GM19438 (cell line): ENCODE results near the gene INMT.
A peak's percentile ranks its signal among the peaks of the same experiment; 100 is the strongest.

Experiments
- ATAC-seq: cut with Tn5 transposase; IDR thresholded peaks from one replicate; pipeline ENCODE4 v1.9.1; 2021; ENCODE audit warnings: low read depth; ENCODE audit not compliant: unreplicated experiment

Gene INMT

DNA sequence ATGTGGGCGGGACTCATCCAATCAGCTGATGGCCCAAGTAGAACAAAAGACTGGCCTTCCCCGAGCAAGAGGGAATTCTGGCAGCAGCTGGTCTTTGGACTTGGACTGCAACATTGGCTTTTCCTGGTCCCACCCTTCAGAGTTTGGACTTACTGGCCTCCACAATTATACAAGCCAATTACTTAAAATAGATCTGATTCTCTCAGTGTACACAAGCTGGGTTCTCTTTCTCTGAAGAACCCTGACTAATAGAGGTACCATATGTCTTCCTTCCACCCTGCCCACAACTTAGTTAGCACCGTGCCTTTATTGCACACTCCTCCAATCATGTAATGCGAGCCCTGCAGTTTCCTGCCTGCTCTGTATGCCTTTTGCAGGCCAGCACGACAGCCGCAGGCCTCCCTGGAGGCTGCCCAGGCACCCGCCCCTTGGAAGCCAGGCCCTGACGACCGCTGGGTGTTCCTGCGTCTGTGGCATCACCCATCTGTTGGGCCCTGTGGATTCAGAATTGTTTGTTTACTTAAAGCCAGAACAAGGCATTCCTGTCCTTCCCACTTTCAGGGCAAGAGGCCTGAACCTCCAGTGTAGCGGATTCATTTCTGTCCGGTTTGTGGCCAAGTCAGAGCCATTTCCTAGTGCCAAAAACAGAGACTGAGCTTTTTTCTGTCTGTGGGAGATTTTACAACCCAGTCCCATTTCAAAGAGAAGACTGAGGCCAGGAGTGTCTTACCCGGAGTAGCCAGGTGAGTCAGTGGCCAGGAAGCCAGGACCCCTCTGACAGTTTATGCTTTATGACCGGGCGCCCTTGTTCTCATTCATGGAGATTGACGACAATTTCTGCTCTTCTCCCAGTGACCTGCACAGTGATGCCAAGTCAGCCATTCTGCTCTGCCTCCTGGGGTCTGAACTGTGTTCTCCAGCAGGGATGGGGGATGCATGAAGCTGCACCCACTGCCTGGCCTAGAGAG is 968 bp upstream of the INMT start:
- ATAC-seq, result no peak

DNA sequence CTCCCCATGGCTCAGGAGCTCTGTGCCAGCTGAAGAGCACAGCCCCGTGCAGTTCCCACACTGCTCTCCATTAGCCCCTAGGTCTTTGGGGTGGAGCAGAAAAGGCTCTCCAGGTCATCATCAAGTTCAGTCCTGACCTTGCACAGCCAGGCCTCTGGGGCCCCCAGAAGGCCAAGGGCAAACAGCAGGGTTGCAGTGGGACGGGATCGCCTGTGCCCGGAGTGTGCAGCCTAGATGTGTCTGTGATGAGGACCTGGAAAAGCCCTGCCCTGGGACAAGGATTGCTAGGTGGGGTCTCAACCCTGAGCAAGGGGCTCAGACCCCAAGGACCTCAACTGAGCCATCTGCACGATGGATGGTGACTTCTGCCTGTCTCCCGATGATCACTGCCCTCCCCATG is 549 bp downstream of the INMT start:
- ATAC-seq, result no peak

DNA sequence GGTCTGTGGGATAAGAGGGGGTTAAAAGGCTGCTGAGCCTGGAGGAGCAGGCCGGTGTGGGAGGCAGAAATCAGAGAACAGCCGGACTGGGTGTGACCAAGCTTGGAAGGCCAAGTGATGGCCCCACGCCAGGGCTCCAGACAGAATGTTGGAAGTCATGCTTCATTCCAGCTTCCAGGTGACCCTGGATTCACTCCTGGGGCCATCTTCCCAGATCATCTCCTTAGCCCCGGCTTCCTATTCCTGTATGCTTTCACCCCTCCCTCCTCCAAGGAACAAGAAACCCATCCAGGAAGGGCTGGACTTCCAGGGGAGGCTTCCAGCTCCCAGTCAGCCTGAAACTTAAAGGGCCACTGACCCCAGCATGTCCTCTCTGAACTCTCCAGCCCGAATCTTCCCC is 1.0 kb downstream of the INMT start:
- ATAC-seq, result no peak

DNA sequence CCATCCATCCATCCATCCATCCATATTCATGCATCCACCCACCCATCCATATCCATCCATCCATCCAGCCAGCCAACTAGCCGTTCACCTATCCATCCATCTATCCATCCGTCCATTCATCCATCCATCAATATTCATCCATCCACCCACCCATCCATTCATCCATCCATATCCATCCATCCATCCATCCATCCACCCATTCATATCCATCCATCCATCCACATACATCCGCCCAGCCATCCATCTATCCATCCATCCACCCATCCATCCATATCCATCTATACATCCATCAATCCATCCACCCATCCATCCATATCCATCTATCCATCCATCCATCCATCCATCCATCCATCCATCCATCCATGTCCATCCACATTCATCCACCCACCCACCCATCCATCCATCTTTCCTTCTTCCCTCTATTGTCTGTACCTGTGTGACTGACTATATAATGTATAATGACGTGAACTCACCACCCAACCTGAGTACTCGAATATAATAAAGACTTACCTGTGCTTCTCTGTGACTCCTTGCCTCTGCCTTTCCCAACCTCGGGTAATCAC is 2.5 kb downstream of the INMT start:
- ATAC-seq, result no peak

DNA sequence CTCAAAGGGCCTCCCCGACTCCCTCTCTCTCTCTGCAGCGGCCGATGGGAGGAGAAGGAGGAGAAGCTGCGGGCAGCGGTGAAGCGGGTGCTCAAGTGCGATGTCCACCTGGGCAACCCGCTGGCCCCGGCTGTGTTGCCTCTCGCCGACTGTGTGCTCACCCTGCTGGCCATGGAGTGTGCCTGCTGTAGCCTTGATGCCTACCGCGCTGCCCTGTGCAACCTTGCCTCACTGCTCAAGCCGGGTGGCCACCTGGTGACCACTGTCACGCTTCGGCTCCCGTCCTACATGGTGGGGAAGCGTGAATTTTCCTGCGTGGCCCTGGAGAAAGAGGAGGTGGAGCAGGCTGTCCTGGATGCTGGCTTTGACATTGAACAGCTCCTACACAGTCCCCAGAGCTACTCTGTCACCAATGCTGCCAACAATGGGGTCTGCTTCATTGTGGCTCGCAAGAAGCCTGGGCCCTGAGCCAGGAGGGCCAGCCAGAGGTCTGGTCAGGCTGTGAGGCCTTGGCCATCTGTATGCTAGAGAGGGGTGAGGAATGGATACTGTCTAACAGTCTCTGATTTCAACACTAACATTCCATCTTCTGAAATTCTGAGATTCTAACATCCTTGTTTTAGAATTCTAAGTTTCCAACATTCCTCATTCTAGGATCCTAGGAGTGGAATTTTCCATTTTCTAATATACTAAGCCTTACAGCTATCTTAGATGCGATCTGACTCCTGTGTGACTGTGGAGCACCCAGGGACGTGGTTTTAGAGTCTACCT is 3.6 kb downstream of the INMT start:
- no peak for ATAC-seq

DNA sequence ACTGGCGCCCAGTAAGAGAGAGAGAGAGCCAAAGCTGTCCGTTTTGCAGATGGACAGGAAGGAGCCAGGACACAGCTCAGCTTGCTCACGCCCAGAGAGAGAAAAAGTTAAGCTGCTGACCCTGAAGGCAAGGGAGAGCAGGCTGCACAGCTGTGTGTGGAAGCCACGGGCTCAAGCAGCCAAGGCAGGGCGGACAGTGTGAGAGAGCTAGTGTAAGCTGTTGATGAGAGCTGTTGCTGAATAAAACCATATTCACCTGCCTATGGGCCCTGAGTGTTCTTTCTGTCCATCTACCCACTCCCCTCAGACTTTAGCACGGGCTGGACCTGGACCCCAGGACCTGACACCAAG is 5.4 kb downstream of the INMT start:
- no peak for ATAC-seq

DNA sequence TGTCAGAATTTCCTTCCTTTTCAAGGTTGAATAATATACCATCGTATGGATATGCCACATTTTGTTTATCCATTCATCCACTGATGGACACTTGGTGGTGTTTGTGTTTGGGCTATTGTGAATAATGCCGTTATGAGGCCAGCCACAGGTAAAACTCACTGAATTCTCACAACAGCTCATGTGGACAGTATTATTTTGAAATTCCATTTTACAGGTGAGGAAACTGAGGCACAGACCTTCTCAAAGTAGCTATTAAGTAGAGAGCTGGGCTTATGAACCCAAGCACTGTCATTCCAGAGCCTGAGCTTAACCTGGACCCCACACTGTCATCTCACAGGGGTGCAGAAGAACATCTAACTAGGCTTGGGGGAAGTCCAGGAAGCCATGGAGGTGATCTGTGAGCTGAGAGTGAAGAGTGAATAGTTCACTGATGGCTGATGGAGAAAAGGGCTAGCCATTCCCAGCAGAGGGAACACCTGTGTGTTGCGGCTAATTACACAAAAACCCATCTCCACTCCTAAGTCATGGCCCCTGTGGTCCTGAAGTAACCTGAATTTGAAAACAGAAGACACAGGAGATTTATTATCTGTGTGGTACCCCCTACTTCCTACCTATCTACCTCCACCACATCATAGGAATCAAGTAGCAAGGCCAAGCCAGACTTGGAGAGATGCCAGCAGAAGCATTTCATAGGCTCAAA is 8.7 kb downstream of the INMT start:
- no peak for ATAC-seq

DNA sequence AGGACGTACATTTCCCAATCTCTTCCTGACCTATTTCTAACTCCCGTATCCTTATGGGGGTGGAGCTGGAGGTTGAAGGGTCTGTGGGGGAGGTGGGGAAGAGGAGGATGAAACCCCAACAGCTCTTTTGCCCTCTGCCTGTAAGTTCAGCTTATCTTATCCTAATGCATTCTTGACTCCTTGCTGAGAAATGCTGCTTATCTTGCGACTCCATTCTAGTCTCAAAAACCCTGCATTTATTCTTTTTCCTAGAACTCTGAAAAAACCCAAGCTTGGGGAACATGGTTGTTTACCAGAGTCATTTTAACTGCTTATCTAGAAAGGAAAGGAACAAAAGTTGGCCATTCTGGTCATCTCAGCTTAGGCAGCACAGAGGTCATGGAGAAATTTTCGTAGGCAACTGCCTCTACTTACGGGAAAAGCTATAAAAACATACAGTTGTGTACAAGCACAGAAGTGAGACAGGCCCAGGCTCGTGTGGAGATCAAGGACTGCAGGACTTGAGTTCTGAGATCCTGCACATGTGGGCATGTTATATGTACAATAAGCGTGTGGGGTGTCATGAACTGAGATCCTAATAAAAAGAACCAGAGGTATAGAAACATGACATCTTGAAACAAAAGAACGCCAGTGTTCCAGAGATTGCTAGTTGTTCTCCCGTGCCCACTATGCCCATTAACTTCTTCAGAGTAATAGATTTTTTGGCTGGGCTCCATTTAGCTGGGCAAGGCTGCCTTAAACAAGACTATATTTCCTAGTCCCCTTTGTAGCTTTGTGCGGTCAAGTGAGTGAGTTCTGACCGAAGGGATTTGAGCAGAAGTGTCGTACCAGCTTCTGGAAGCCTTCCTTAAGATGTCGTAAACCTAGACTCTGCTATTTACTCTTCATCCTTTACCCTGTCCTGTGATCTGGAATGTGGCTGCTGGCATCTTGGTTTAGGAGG is 9.6 kb downstream of the INMT start:
- no peak for ATAC-seq

DNA sequence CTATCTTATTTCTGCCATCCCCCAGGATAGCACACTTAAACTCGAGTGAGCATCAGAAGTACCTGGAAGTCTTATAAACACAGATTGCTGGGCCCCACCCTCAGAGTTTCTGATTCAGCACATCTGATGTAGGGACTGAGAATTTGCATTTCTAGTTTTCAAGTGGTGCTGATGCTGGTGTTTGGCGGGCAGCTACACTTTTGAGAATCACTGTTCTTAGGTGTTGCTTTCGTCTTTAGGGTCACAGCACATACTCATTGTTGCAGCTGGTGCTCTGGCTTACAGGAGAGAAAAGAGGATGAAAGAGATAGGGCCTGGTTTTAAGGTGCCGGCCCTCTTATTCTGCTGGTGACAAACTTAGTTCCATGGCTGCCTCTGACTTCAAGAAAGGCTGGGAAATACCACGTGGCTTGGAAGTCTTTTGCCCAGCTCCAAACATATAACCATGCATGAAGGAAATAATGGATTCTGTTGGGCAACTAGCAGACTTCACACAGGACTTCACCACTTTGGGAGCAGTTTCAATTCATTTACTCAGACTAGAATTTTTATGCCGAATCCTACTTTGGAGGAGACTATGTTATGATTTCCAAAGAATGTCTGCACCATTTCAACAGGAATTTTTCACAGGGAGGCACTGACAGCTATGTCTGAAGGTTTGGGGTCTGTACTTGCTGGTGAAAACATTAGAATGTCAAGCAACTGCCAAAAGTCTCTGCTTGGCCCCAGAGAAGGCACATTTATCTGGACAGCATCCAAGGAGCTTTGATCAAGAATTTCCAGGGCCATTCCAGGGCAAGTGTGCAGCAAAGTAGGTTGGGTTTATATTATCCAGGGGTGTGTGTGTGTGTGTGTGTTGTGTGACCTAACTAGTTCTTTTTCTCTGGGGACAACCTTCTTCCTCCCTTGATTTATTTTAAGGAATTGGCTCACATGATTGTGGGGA is 12.4 kb downstream of the INMT start:
- peak; percentile 58 for ATAC-seq

DNA sequence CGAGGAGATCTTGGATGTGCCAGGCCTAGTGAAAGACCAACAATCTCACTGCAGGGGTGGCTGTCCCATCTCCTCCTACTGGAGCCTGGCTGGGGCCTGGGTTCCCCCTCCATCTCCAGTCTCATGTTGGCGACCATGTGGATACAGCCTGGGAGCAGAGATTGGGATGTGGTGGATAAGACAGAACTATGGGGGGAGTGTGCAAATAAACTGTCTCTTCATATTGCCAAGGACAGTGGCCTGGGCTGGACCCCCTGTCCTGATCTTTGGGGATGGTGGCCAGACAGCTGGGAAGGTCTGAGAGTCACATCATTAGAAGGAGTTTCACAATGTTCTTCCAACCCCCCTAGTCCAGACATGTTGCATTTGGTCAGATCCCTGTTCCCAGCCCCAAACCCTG is 13.5 kb downstream of the INMT start:
- no peak for ATAC-seq

DNA sequence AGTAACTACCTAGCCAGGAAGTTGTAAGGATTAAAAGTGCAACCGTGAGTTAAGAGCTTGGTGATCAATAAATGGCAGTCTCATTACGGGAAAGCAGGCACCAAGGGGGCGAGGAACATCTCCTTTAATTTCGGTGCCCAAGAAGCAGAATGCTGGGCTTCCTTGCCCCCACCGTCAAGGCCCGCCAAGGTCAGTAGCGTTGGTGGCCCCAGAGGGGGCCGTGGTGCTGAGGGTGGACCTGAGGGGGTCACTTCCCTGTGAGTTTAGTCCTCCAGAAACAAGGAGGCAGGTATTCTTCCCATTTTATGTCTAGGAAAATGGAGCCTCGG is 18.9 kb downstream of the INMT start:
- peak; percentile 4 for ATAC-seq

DNA sequence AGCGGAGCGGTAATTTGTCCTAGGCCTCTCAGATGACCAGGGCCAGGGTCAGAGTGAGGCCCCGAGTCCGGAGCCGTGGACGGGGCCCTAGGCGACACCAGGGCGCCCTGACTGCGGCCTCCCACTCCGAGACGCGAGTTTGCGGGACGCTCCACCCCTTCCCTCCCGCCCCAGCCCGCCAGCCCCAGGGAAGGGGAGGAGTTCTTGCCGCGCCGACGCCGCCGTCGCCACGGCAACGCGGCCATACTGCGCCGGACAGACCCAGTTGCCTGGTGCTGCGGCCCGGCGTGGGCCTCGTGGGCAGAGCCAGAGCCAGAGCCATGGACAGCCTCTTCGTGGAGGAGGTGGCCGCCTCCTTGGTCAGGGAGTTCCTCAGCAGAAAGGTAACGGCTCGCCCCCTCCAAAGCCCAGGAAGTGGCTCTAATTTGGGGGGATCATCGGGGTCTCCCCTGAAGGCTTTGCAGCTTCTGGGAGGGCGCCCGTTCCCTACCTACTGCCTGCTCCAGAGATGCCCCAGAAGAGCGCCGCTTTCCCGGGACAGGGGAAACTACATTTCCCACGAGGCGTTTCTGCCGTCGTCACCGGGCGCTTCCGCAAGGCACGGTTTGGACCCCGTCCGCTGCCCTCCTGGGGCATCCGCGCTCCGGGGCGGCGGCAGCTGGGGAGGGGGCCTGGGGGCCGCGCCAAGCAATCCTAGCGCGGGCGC is 19.4 kb downstream of the INMT start, which contains the start of gene MINDY4:
TSS of gene MINDY4 (plus strand) at position 244 of the 706 bp plus-strand sequence. CDS start at position 321, 77 bp downstream.
- ATAC-seq, result peak; percentile 92

DNA sequence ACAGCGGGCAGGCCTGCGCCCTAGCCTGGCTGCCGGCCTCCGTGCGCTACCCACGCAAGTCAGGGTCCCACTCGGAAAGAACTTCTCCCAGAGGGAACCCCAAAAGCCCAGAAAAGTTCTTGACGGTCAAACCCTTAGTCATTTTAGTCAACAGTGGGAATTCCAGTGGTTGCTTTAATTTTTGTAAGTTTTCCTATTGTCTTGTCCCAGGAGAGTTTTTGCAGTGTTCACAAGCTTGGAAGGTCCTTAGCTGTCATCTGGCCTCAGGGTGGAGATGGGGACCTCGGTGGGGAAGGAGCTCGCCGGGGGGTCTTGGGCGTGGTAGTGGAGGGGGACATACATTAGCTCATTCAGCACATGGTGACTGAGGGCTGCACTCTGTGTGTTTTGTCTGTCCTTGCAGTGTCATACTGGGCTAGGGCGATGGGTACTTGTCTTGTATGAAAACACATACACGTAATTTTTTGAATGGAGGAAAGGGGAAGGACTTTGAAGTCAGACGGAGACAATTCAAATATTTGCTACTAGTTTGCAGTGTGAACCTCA is 20.0 kb downstream of the INMT start:
- no peak for ATAC-seq

DNA sequence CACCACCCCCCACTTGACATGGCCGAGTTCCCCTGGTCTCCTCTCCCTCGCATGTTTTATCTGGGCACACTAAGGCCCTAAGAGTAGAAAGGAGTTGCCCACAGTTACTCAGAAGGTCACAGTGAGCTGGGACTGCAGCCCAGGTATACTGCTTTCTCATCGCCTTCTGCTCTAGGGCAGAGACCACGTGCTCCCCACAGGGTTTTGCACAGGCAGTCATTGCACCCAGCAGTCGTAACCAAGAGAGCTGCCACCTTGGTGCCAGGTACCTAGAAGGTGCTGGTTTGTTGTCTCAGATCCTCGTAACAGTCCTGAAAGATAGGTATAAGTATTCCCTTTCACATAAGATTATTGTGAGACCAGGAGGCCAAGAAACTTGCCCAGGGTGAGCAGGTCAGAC is 21.0 kb downstream of the INMT start:
- no peak for ATAC-seq

DNA sequence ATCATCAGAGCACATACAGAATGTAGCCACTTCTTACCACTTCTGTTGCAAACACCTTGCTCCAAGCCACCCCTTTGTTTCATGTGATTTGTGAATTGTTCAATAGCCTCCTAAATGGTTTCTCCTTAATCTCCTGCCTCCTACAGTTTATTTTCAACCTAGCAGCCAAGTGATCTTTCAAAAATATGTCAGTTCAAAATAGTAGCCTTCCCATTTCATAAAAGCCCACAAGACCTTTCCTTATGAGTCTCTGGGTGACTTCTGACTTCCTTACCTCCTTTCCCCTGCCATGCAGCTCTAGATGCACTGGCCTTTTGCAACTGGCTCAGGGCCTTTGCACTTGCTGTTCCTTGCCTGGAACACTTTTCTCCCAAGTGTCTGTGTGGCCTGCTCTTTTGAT is 24.1 kb downstream of the INMT start:
- no peak for ATAC-seq

DNA sequence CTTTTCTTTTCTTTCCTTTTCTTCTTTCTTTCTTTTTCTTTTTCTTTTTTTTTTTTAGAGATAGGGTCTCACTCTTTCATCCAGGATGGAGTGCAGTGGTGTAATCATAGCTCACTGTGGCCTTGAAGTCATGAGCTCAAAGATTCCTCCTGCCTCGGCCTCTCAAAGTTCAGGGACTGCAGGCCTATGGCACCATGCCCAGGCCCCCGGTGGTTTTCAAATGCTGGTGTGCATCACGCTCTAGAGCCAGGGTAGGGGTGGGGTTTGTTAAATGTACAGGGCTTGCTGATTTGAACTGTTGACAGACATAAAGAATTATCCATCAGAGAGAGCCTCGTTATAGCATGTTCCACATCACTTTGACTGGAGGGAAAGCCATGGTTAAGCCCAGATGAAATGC is 25.0 kb downstream of the INMT start:
- no peak for ATAC-seq

DNA sequence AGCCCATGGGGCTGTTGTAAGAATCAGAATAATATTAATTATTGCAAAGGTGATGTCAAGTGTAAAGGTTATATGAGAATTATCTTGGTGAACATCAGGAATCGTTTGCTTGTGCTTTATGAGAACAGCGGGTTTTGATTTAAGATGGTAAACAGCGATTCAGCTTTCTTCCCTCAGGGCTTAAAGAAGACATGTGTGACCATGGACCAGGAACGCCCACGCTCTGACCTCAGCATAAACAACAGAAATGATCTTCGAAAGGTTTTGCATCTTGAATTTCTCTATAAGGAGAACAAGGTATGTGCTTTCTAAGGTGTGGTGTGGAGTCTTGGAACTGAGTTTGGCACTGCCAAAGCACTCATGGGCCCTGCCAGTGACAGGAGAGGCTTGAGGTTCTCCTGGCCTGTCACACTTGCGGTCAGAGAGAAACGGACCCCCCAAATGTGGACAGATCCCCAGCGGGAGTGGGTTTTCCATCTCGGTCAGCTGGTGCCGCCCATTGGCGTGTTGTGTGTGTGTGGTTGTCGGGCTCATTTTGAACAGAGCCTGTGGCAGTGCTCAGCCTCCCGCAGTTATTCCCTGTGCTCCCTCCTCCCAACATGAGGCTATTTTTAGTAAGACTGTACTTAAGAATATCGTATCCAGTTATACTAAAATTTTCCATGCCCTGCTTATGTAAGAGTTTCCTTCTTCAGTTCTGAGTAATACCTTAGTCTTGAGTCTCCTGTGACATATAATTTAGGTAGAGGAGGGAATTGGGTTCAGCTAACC is 26.5 kb downstream of the INMT start:
- no peak for ATAC-seq
